ENCODE measurements around the gene FHDC1.

Gene FHDC1

GRCh38 chr4:152988721-152989553 lies 52.8 kb downstream of the FHDC1 start:
- no peak for DNase-seq

GRCh38 chr4:152989554-152989970 lies 53.4 kb downstream of the FHDC1 start:
- no peak for DNase-seq

- no peak for DNase-seq
Measured at GRCh38 chr4:152990471-152991131, 54.5 kb downstream of the FHDC1 start.

GRCh38 chr4:152991398-152991797 lies 55.3 kb downstream of the FHDC1 start:
- DNase-seq, result no peak

- DNase-seq, result no peak
Measured at GRCh38 chr4:152992027-152992426, 55.9 kb downstream of the FHDC1 start.

- no peak for DNase-seq
Measured at GRCh38 chr4:152992466-152992865, 56.3 kb downstream of the FHDC1 start.

- DNase-seq, result no peak
Measured at GRCh38 chr4:152994038-152994437, 57.9 kb downstream of the FHDC1 start.

- DNase-seq, result no peak
Measured at GRCh38 chr4:152996111-152996571, 60.0 kb downstream of the FHDC1 start.

- DNase-seq, result no peak
Measured at GRCh38 chr4:152996672-152997071, 60.5 kb downstream of the FHDC1 start.

- no peak for DNase-seq
Measured at GRCh38 chr4:152997288-152997687, 61.2 kb downstream of the FHDC1 start.

GRCh38 chr4:152997771-152998487 lies 61.8 kb downstream of the FHDC1 start:
- DNase-seq, result no peak

GRCh38 chr4:152998861-152999260 lies 62.7 kb downstream of the FHDC1 start:
- no peak for DNase-seq

GRCh38 chr4:152999346-153000075 lies 63.4 kb downstream of the FHDC1 start:
- DNase-seq, result no peak

- DNase-seq, result no peak
Measured at GRCh38 chr4:153000076-153000420, 63.9 kb downstream of the FHDC1 start.

GRCh38 chr4:153001626-153002025 lies 65.5 kb downstream of the FHDC1 start:
- no peak for DNase-seq

- DNase-seq, result no peak
Measured at GRCh38 chr4:153002110-153002509, 66.0 kb downstream of the FHDC1 start.

- no peak for DNase-seq
Measured at GRCh38 chr4:153004081-153004850, 68.1 kb downstream of the FHDC1 start.

- DNase-seq, result no peak
Measured at GRCh38 chr4:153005899-153006381, 69.8 kb downstream of the FHDC1 start.

- DNase-seq, result no peak
Measured at GRCh38 chr4:153008578-153009199, 72.6 kb downstream of the FHDC1 start.

- no peak for DNase-seq
Measured at GRCh38 chr4:153010146-153010545, 74.0 kb downstream of the FHDC1 start.

- DNase-seq, result no peak
Measured at GRCh38 chr4:153013202-153013977, 77.3 kb downstream of the FHDC1 start.

Measured in activated CD4-positive, alpha-beta T cell treated with anti-CD3 and anti-CD28 coated beads, Interleukin-2, Interleukin-6, amounts not matched to agents 100 ng/mL and 50 ng/mL, durations not matched to agents 16 hours and 8 hours (primary cell).